HG02623 (cell line): ENCODE measurements around the gene TNFRSF8.
"Not testable (repeated sequence)": the region's sequence is repeated elsewhere in the genome, so short reads cannot be mapped to it uniquely, and the experiment has no call there.

ENCODE experiments used
- ATAC-seq: cut with Tn5 transposase; IDR thresholded peaks from one replicate; pipeline ENCODE4 v1.9.1; 2021; ENCODE audit warnings: moderate library complexity; ENCODE audit not compliant: unreplicated experiment

The TNFRSF8 gene

DNA sequence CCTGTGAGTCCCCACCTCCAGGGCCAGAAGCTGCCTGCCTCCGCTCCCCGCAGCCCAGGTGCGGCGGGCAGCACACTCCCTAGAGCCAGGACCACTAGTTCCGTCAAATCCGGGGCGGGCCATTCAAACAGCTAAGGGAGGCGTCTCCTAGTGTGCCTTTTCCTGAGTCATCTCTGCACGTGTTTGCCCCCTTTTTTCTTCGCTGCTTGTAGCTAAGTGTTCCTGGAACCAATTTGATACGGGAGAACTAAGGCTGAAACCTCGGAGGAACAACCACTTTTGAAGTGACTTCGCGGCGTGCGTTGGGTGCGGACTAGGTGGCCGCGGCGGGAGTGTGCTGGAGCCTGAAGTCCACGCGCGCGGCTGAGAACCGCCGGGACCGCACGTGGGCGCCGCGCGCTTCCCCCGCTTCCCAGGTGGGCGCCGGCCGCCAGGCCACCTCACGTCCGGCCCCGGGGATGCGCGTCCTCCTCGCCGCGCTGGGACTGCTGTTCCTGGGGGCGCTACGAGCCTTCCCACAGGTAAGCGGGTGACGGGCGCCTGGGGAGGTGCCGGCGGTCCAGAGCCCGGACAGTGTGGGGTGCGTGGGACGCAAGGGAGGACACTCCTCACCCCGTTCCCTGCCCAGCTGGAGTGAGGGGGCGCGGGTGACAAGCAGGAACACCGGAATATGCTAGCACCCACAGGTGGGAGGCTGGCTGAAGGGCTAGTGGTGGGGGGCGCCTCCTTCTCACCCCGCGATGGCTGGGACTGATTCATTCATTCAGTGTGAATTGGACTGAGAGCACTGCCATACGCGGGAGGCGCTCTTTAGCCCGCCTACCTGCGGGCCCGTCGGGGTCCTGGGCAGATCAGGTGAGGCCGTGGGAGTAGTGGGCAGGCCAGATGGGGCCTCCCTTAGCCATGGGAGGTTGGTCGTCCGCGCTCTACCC lies at the start of gene TNFRSF8:
TNFRSF8 (plus strand) TSS at position 163 of the 932 bp plus-strand sequence; CDS start at position 459, 296 bp downstream.
- ATAC-seq: no peak

DNA sequence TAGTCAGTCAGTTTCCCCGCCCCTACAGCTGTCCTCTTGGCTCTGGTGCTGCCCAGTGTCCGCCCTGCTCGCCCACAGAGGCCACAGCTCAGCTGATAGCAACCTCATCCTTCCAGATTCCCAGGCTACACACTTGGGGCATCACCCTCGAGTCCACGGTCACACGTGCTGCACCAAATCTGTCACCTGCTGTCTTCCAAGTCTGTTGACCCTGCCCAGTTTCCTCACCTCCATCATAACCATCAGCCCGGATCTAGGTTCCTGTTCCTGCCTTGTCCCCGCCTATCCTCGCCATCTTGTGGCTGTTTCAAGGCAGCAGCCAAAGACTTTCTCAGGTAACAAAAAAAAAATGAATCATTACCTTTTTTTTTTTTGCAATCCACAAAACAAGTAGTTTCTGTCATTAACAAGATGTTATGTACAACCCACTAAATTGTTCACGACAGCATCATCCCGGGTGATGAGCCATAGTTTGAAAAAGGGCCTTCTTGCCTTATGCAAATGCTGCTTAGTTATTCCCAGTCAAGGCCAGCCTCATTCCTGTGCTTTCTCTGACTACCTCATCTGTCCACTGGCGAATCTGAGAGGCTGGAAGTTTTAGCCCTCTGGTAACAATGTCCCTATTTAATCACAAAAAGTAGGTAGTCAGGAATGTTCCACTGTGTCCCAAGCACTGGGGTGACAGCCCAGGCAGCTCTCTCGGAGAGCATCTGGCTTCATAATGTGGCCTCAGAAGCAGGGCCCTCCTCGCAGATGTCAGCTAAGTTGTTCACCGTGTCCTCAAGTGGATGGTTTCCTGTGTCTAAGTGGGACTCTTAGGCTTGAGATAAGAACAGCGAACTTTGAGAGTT lies 48.7 kb upstream of the TNFRSF8 start:
- ATAC-seq: no peak

DNA sequence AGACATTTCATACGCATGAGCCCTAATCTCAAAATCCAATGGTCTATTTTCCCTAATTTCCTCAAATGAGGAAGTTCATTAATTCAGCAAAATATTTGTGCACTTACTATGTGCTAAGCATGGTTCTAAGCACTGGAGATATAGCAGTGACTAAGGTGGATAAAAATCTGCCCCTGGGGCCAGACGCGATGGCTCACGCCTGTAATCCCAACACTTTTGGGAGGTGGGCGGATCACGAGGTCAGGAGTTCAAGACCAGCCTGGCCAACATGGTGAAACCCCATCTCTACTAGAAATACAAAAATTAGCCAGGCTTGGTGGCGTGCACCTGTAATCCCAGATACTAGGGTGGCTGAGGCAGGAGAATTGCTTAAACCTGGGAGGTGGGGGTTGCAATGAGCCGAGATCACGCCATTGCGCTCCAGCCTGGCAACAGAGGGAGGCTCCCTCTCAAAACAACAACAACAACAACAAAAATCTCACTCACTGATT lies 48.1 kb upstream of the TNFRSF8 start:
- ATAC-seq: no peak

DNA sequence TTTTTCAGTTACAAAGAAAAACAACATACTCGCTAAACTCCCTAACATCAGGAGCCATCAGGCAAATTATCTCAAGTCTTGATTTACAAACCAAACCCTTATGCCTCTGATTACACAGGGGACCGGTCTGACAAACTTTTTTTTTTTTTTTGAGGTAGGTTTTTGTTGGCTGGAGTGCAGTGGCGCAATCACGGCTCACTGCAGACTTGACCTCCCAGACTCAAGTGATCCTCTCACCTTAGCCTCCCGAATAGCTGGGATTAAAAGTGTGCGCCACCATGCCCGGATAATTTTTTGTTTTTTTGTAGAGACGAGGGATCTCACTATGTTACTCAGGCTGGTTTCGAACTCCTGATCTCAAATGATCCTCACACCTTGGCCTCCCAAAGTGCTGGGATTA lies 47.6 kb upstream of the TNFRSF8 start:
- no peak for ATAC-seq

DNA sequence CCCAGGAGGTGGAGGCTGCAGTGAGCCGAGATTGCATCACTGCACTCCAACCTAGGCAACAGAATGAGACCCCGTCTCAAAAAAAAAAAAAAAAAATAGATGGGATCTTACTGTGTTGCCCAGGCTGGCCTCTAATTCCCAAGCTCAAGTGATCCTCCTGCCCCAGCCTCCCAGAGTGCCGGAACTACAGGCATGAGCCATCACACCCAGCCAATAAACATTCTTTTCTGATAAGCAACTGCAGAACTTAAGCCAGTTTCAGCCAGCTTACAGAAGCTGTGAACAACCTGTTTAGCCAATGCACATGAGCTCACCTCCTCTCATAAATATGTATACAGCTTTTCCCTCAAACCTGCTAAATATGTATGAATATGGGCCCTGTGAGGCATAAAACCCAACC lies 46.9 kb upstream of the TNFRSF8 start:
- no peak for ATAC-seq

DNA sequence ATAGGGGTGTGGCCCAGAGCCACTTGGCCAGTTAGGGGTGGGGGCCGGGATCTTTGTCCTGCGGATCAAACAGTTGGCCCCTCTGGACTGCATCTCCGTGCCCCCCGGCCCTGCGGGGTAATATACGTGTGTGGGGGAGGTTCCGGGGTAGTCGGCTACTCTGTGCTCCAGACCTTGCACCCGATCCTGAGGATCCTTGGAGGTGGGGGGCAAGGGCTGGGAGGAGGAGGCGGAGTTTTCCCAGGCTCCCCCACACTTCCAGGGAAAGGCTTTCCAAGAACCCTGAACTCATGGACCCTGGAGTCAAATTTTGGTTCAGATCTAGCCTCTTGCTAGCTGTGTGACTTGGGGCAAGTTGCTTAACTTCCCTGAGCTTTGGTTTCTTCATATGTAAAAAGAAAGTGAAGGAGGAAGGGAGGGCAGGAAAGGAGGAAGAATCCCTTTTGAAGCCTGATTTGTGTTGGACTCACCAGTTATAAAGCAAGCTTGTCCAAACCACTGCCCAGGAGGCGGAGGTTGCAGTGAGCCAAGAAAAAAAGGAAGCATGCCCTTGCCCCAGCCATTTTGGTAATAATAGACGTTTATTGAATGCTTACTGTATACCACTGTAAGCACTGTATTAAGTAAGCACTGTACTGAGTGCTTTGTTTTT lies 43.1 kb upstream of the TNFRSF8 start:
- no peak for ATAC-seq

DNA sequence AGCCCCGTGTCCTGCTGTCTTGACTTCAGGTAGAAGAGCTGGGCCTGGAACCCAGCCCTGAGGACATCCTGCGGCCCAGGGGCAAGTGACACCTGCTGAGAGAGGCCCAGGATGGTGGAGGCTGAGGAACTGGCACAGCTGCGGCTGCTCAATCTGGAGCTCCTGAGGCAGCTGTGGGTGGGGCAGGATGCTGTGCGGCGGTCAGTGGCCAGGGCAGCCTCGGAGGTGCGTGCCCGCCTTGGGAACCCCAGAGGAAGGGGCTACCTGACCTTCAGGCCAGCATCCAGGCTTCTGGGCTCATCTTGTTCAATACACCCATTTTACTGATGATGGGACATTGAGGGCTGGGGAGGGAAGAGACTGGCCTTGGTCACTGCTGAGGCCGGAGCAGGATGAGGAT lies 41.5 kb upstream of the TNFRSF8 start:
- no peak for ATAC-seq

DNA sequence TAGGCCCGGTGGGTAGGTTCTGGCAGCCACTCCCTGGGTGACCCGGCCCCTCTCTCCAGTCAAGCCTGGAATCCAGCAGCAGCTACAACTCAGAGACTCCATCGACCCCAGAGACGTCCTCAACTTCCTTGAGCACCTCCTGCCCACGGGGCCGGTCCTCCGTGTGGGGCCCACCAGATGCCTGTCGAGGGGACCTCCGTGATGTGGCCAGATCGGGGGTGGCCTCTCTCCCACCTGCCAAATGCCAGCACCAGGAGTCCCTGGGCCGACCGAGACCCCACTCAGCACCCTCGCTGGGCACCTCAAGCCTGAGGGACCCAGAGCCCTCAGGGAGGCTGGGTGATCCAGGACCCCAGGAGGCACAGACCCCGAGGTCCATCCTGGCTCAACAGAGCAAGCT lies 41.1 kb upstream of the TNFRSF8 start:
- ATAC-seq: no peak

DNA sequence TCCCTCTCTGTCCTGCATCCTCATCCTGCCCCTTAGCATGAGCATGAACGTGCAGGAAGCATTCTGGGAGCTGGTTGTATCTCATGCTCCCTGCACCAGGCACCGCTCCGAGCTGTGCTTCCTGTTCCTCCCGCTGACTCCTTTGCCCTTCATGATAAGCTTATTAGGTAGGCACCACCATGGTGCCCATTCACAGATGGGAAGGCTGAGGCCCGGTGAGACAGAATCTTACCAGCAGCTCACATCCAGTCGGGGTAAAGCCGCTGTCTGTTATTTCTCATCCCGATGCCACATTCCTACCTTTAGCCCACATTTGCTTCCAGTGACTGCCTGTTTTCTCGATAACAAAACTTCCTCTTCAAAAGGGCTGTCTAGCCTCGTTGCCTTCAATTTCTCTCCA lies 36.5 kb upstream of the TNFRSF8 start:
- ATAC-seq: no peak

DNA sequence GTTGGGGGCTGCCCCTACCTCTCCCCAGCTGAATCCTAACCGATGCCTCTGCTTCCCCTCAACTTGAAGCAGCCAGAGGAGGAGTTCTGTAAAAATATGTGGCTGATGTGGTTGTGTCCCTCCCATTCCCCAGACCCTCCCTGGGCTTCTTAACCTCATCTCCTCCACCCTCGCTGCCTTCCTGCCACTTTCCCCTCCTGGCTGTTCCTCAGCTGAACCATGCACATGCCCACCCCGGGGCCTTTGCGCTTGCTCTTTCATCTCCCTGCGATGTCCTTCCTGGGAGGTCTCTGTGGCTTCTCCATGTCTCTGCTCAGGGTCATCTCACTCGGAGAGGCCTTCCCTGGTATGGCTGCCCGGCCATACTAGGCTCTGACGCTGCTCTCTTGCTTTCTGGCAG lies 34.9 kb upstream of the TNFRSF8 start:
- ATAC-seq: no peak

DNA sequence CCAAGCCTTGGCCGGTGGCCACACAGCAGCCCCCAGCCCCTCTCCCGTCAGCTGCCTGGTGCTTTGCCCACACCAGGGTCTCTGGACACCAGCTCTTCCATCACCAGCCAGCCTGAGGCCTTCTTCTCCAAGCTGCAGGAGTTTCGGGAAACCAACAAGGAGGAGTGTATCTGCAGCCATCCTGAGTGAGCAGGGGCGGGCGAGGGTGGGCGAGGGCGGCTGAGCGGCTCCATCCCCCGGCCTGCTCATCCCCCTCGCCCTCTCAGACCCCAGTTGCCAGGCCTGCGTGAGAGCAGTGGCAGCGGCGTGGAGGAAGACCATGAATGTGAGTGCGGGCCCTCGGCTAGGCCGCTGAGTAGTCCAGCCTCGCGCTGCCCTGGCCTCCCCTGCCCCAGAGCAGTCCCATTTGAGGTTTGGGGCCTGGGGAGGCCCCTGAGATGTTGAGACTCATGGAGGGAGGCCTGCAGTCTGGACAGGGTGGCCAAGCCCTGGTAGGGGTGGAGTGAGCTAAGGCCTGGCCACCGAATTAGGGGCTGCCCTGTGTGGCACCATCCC lies 34.1 kb upstream of the TNFRSF8 start:
- ATAC-seq: no peak

DNA sequence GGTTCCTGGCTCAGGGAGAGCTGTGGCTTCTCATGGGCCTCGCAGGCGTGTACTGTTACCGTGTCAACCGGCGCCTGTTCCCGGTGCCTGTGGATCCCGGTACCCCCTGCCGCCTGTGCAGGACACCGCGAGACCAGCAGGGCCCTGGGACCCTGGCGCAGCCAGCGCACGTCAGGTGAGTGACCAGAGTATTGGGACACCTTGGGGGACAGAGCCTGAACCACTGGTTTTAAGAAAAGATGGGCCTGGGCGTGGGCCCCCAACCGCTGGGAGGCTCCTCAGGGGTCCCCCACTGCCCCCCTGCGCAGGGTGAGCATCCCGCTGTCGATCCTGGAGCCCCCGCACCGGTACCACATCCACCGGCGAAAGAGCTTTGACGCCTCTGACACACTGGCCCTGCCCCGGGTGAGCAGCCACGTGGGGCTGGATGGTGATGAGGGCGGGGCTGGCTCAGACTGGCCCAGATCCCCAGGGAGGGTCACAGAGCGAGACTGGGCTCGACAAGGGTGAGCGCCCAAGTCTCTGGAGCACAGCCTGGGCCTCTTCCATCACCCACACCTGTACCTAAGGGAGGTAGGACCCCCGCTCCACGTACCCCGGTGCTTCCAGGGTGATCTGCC lies 33.3 kb upstream of the TNFRSF8 start:
- no peak for ATAC-seq

DNA sequence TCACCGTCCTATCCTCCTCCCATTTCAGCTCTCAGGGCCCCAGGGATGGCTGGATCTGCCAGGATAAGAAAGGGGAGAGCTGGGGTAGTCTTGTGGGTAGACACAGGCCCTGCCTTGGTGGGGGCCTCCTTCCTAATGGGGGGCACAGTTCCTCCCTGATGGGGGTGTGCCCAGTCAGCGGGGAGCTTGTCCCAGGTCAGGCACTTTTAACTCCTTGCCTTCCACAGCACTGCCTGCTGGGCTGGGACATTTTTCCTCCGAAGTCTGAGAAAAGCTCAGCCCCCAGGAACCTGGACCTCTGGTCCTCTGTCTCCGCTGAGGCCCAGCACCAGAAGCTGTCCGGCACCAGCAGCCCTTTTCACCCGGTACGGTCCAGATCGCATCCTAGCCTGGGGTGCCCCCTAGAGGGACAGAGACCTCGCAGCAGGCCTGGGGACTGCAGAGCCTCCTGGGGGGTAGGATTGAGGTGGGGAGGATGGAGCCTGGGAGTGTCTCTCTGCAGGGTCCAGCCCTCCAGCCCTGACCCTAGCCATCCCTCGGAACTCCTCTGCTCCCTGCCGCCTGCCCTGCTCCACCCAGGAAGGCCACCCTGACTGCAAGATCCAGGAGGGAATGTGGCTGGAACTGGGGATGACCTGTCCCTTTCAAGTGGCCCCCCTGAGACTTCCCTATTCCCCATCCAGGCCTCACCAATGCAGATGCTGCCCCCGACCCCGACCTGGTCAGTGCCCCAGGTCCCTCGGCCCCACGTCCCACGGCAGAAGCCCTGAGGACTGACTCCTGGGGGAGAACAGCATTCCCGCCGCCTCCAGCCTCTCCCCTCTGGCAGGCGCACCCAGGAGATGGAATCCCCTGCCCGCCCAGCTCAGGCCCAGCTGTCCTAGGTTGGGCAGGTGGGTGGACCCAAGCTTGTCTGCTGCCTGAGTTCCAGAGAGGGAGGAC lies 31.8 kb upstream of the TNFRSF8 start:
- ATAC-seq: no peak

DNA sequence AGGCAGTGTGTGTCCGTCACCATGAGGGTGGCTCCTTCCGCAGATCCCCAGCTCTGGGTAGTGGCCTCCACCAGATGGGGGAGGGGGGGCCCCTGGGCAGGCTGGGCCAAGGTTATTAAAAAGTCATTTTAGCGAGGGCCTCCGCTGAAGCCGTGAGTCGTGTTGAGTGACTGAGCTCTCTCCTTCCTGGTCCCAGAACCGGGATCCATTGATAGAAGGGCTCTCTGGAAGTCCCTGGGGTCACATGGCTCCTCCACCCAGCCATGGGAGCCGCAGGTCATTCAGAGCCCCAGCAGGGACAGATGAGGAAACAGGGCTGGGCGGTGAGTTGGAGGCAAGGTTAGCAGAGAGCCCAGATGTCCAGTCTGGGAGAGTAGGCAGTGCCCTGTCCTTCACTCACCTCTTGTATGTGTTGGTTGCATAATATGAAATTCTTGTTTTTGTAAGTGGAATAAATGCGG lies 30.9 kb upstream of the TNFRSF8 start:
- no peak for ATAC-seq

DNA sequence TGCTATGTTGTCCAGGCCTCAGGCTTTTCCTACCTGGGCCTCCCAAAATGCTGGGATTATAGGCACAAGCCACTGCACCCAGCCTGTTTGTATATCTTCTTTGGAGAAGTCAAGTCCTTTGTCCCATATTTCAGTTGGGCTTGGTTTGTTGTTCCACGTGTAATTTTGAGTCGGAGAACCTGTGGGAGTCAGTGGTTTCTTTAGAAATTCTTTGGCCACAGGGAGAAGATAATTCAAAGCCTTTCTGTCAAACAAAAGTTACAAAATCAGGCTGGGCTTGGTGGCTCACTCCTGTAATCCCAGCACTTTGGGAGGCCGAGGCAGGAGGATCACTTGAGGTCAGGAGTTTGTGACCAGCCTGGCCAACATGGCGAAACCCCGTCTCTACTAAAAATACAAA lies 29.7 kb upstream of the TNFRSF8 start:
- not testable (repeated sequence) for ATAC-seq

DNA sequence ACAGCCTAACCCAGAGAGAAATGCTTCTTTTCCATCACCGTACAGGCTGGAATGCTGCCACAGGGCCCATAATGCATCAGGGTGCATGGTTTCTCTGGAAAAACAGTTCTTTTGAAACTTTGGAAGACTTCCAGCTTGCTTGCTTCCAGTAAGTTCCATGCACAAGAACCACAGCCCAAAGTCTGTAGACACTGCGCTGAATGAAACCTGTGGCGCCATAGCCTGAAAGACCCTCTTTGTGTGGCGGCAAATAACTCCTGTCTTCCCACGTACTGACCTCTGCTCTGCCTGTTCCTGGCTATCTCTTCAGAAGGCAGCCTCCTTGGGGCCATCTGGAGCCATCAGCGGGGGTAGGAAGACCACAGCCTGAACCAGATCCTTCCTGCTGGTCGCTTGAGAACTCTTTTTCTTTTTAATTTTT lies 28.7 kb upstream of the TNFRSF8 start:
- no peak for ATAC-seq

DNA sequence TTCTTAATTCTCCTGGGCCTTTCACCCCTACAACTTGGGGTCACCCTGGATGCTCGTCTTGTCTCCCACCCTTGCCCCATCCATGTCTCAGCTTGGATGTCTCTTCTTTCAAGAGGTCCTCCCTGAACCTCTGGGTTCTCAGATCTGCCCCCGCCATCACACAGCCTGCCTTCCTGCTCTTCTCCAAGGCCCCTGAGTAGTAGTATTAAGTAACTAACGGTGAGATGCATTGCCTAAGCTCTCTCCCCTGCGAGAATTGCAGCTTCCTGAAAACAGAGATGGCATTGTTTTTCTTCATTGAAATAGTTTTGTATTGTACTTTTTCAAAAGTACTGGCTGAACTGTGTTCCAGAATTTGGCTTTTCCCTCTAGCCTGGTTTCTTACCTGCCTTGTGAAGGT lies 27.8 kb upstream of the TNFRSF8 start:
- no peak for ATAC-seq

DNA sequence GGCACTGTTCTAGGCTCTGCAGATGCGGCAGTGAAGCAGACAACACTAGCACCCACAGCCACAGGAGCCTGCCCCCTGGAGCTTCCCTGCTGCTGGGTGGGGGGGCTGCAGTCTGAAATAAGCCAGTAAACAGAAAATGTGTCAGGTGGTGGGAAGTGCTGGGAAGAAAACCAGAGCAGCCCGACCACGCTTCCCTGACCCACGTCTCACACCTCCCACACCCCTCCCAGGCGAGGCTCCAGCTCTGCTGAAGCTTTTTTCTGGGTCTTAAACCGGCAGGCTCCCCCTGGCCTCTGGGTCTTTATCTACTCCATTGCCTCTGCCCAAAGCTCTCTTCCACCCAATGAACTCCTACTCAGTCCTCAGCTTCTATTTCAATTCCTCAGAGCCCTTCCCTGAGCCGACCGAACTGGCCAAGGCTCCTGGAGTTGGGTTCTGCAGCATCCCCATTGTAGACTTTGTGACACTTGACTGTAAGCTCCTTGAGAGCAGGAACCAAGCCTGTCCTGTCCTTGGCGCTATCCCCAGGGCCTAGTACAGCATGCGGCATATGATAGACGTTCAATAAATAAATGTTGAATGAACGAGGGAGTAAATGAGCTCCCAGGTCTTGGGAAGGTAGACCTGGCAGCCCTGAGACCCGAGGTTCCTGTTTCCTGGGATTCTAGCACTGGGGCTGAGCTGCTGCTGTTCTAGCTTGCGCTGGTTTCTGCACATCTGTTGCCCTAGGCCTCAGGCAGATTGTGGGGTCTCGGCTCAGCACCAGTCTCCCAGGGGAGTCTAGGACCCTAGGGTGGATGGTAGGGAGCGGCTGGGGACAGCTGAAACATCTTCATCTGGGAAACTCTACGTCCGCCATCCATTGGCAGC lies 25.4 kb upstream of the TNFRSF8 start:
- ATAC-seq: no peak
